GM19455 (cell line): ENCODE results near the gene ZSCAN25.
"Not testable (repeated sequence)": the region's sequence is repeated elsewhere in the genome, so short reads cannot be mapped to it uniquely, and the experiment has no call there.

Source experiments
- ATAC-seq: cut with Tn5 transposase; IDR thresholded peaks from one replicate; pipeline ENCODE4 v1.9.1; 2021; ENCODE audit not compliant: unreplicated experiment

The ZSCAN25 gene

GRCh38 chr7:99616359-99617191 is at the start of gene ZSCAN25:
Gene ZSCAN25 (plus strand): TSS chr7:99616946. CDS start chr7:99619607, 2,661 bp downstream.
- peak; percentile 89 for ATAC-seq

GRCh38 chr7:99568770-99569169 is 48.0 kb upstream of the ZSCAN25 start:
- ATAC-seq: not testable (repeated sequence)

GRCh38 chr7:99571768-99572167 is 45.0 kb upstream of the ZSCAN25 start:
- no peak for ATAC-seq

- no peak for ATAC-seq
Observed at GRCh38 chr7:99573257-99573656, 43.5 kb upstream of the ZSCAN25 start.

- no peak for ATAC-seq
Observed at GRCh38 chr7:99576251-99576650, 40.5 kb upstream of the ZSCAN25 start.

GRCh38 chr7:99579281-99579955 is 37.3 kb upstream of the ZSCAN25 start:
- ATAC-seq: no peak

- no peak for ATAC-seq
Observed at GRCh38 chr7:99579956-99580777, 36.6 kb upstream of the ZSCAN25 start.

- ATAC-seq: not testable (repeated sequence)
Observed at GRCh38 chr7:99580778-99581332, 35.9 kb upstream of the ZSCAN25 start.

GRCh38 chr7:99588868-99589267 is 27.9 kb upstream of the ZSCAN25 start:
- no peak for ATAC-seq

GRCh38 chr7:99594948-99595745 is 21.6 kb upstream of the ZSCAN25 start:
- no peak for ATAC-seq

GRCh38 chr7:99596408-99596955 is 20.3 kb upstream of the ZSCAN25 start:
- no peak for ATAC-seq

GRCh38 chr7:99597762-99598501 is 18.8 kb upstream of the ZSCAN25 start, which contains the start of gene TMEM225B:
Gene TMEM225B (plus strand): TSS chr7:99598267. CDS start chr7:99604389, 6,122 bp downstream.
- ATAC-seq: no peak

- no peak for ATAC-seq
Observed at GRCh38 chr7:99599836-99600235, 16.9 kb upstream of the ZSCAN25 start.

GRCh38 chr7:99601656-99602310 is 15.0 kb upstream of the ZSCAN25 start:
- ATAC-seq: no peak

GRCh38 chr7:99605527-99605926 is 11.2 kb upstream of the ZSCAN25 start:
- ATAC-seq: no peak

- no peak for ATAC-seq
Observed at GRCh38 chr7:99606531-99606930, 10.2 kb upstream of the ZSCAN25 start.

- ATAC-seq: no peak
Observed at GRCh38 chr7:99607548-99607947, 9.2 kb upstream of the ZSCAN25 start.

- no peak for ATAC-seq
Observed at GRCh38 chr7:99614495-99614894, 2.3 kb upstream of the ZSCAN25 start.

- no peak for ATAC-seq
Observed at GRCh38 chr7:99615989-99616358, 772 bp upstream of the ZSCAN25 start.
